ENCODE data around the gene CPNE2. TPM values are rescaled to one million over a fixed set of nuclear protein-coding genes. Genes with fewer than 3 reads are reported as not detected.

The CPNE2 gene
- total and polyA plus RNA-seq, 8 donors: 49.4 to 72.1 (median 67.5) TPM

GRCh38 chr16:57102888-57103851, 10.8 kb downstream of the CPNE2 start:
- H3K27ac ChIP-seq: no peak overlapping the region
- TF ChIP-seq, protein P1, sequence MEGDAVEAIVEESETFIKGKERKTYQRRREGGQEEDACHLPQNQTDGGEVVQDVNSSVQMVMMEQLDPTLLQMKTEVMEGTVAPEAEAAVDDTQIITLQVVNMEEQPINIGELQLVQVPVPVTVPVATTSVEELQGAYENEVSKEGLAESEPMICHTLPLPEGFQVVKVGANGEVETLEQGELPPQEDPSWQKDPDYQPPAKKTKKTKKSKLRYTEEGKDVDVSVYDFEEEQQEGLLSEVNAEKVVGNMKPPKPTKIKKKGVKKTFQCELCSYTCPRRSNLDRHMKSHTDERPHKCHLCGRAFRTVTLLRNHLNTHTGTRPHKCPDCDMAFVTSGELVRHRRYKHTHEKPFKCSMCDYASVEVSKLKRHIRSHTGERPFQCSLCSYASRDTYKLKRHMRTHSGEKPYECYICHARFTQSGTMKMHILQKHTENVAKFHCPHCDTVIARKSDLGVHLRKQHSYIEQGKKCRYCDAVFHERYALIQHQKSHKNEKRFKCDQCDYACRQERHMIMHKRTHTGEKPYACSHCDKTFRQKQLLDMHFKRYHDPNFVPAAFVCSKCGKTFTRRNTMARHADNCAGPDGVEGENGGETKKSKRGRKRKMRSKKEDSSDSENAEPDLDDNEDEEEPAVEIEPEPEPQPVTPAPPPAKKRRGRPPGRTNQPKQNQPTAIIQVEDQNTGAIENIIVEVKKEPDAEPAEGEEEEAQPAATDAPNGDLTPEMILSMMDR (IDR thresholded peaks at IDR 0.05): no peak
- DNase-seq: no peak
- intact Hi-C loops (cut with DNase I): no loop called here
- ATAC-seq: no peak
- no peaks in the 10 kb centered on the region for H3K9me3 ChIP-seq
- peaks cover 0 to 59% of the 10 kb centered on the region in 2 donors for H3K4me1 ChIP-seq
- no peaks in the 10 kb centered on the region for H3K27me3 ChIP-seq
- H3K36me3 ChIP-seq: no peaks in the 10 kb centered on the region
- H3K4me3 ChIP-seq: no peak overlapping the region

DNA sequence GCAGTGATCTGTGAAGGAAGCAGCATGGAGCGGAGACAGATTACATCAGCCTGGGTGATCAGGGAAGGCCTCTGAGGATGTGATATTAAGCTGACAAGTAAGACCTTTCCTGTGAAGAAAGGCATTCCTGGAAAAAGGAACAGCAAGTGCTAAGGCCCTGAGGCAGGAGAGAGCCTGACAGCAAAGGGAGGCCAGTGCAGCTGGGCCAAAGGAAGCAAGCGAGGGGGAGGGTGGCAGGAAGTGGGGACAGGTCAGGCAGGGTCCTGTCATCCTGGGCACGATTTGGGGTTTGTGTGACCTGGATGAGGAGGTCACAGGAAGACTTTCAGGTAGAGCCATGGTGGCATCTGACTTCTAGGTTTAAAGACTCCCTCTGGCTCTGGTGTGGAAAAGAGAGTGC, 12.3 kb downstream of the CPNE2 start:
- no peaks in the 10 kb centered on the region for H3K27me3 ChIP-seq
- H3K4me1 ChIP-seq: peaks cover 0 to 47% of the 10 kb centered on the region in 2 donors
- H3K4me3 ChIP-seq: no peak overlapping the region
- no peaks in the 10 kb centered on the region for H3K36me3 ChIP-seq
- no peak for DNase-seq
- H3K9me3 ChIP-seq: no peaks in the 10 kb centered on the region
- intact Hi-C loops (cut with DNase I): no loop called here
- no peak for ATAC-seq
- TF ChIP-seq, protein P1 (IDR thresholded peaks at IDR 0.05): no peak
- H3K27ac ChIP-seq: peak overlapping the region in 1 of 2 donors; percentile 30

DNA sequence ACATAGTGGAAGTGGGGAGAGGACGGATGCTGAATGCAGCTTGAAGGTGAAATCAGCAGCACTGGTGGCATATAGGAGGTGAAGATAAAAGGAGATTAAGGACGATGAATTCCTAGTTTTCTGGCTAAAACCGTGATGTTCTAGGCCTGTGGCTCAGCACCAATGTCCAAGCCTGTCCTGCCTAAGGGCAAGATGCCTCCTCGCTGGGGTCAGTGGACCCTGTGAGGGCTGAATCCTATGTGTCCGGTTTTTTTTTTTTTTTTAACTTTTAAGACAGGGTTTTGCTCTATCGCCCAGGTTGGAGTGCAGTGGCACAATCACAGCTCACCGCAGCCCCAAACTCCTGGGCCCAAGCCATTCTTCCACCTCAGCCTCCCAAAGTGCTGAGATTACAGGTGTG, 12.8 kb downstream of the CPNE2 start:
- intact Hi-C loops (cut with DNase I): no loop called here

GRCh38 chr16:57106767-57107166, 14.4 kb downstream of the CPNE2 start:
- ATAC-seq (no peak), DNase-seq (no peak)
- peaks cover 0 to 48% of the 10 kb centered on the region in 2 donors for H3K4me1 ChIP-seq
- H3K27me3 ChIP-seq: no peaks in the 10 kb centered on the region
- intact Hi-C loops (cut with DNase I): no loop called here
- no peaks in the 10 kb centered on the region for H3K36me3 ChIP-seq
- no peak overlapping the region for H3K27ac ChIP-seq
- no peaks in the 10 kb centered on the region for H3K9me3 ChIP-seq
- TF ChIP-seq, protein P1 (IDR thresholded peaks at IDR 0.05): no peak
- no peak overlapping the region for H3K4me3 ChIP-seq

More for the DNA sequence above, 12.8 kb downstream of the CPNE2 start:
- DNase-seq: no peak
- TF ChIP-seq, protein P1 (IDR thresholded peaks at IDR 0.05): no peak
- Histone ChIP-seq H3K4me3 (no peak overlapping the region), H3K36me3 (no peaks in the 10 kb centered on the region), H3K9me3 (no peaks in the 10 kb centered on the region), H3K4me1 (peaks cover 0 to 42% of the 10 kb centered on the region in 2 donors), H3K27ac (peak overlapping the region in 1 of 2 donors; percentile 30), H3K27me3 (no peaks in the 10 kb centered on the region)
- no peak for ATAC-seq

DNA sequence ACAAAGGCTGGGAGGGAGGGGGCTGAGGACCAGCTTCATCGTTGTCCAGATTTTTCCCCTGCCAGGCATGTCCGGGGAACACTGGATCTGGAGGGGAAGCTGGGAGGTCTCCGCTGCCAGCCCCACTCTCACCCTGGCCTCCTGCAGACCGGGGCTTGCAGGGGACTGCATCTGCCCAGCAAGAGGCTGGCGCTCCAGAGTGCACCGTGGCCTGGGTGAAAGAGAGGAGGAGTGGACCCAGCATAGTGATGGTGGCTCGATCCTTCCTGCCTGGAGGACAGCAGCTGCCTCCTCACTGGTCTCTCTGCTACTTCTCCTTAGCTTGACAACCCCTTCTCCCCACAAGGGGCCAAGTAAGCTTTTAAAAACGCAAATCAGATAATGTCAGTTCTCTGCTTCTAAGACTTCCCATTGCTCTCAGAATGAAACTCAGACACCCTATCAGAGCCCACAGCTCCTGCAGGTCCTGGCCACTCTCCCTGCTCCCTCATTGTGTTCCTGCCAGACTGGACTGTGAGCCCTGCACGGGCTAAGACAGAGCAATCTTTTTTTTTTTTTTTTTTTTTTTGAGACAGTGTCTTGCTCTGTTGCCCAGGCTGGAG, 15.0 kb downstream of the CPNE2 start:
- Histone ChIP-seq H3K27me3 (no peaks in the 10 kb centered on the region), H3K4me1 (peaks cover 0 to 55% of the 10 kb centered on the region in 2 donors), H3K4me3 (no peak overlapping the region), H3K9me3 (no peaks in the 10 kb centered on the region), H3K27ac (no peak overlapping the region), H3K36me3 (no peaks in the 10 kb centered on the region)
- DNase-seq: no peak
- no peak for ATAC-seq
- intact Hi-C loops (cut with DNase I): no loop called here
- TF ChIP-seq, protein P1 (IDR thresholded peaks at IDR 0.05): no peak

All from left lung (tissue), 10 donors.